Fibroblast of gingiva (primary cell): ENCODE data around the gene MATN1.

ENCODE experiments used
- DNase-seq: peaks from one replicate; pipeline ENCODE4 v3.0.0-alpha.2; 2011; ENCODE audit warnings: low read depth

MATN1 gene

DNA sequence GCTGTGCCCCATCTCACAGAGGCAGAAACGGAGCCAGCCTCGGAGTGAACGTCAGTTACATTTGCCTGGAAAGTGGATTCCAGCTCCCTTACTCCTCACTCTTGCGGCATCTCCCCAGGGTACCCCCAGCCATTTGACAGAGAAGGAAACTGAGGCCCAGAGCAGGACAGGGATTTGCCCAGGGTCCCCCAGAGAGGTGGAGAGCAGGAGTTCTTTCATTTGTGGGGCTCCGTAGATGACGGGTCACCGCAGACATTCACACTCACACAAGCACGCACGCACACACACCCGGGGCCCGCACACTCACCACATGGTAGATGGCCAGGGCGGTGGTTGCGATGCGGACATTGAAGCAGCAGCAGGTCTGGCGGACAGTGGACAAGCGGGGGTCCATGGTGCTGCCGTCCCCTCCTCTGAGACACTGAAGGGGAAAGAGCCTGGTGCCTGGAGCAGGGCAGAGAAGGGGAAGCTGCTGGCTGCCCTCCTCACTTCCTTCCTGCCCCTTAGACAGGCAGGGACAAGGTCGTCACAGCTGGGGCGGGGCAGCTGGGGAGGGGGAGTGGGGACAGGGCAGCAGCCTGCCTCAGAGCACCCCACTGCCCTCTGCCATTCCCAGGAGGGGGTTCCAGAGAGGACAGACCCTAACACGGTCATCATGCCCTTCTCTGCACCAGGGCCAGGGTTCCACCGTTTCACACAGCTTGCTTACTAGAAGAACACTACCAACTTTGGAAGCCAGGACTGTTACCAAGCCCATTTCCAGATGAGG is 34.2 kb upstream of the MATN1 start, which contains the start of gene LAPTM5:
Gene LAPTM5 (minus strand): TSS at position 423 of the 769 bp plus-strand sequence. CDS start 29 bp downstream, at position 394.
- DNase-seq, result no peak

GRCh38 chr1:30756545-30757351 is 33.4 kb upstream of the MATN1 start:
- DNase-seq, result peak; percentile 80

GRCh38 chr1:30756206-30756544 is 32.8 kb upstream of the MATN1 start:
- no peak for DNase-seq

DNA sequence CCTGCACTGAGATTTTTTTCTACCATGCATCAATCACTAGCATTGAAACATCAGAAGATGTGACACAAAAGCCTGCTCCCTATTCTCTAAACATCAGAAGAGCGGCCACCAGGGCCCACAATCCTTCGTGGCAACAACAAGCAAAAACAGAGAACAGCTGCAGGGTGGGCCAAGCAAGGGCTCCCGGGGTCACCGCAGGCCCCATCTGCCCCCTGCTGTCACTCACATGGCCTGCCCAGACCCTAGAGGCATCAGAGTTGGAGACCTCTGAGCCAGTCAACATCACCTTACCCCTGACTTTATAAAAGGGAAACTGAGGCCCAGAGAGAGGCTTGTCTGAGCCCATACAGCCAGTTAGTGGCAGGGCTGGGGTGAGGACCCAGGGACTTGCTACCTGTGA is 32.4 kb upstream of the MATN1 start:
- DNase-seq, result no peak

- DNase-seq, result no peak
These were observed 31.9 kb upstream of the MATN1 start for GRCh38 chr1:30755334-30755733.

GRCh38 chr1:30754684-30755171 is 31.3 kb upstream of the MATN1 start:
- no peak for DNase-seq

GRCh38 chr1:30753660-30754123 is 30.3 kb upstream of the MATN1 start:
- no peak for DNase-seq

- DNase-seq, result no peak
These were observed 29.7 kb upstream of the MATN1 start for GRCh38 chr1:30753118-30753517.

GRCh38 chr1:30752651-30752908 is 29.2 kb upstream of the MATN1 start:
- no peak for DNase-seq

GRCh38 chr1:30751830-30752650 is 28.7 kb upstream of the MATN1 start:
- no peak for DNase-seq

DNA sequence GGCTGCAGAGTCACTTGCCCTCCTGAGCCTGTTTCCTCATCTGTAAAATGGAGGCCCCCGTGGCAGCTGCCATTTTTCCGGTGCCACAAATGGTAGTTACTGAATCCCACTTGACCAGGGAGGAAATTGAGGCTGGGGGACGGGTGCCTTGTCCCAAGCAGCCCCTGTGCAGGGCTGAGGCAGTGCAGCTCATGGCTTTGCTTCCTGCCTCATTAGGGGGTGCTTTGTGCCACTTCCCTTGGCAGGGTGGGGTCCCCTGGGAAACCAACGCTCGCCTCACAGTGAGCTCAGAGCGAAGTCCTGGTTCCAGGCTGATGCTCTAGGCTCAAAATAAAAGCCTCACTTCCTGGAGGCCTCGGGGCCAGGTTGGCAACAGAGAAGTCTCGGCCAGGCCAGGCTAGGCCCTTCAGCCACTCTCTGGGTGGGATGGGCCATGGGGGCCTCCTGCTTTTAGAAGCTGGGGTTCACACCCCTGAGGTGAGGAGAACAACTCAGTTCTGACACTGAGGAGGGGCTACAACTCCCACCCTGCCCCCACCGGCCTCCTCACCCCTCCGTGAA is 27.4 kb upstream of the MATN1 start:
- no peak for DNase-seq

GRCh38 chr1:30749691-30750583 is 26.6 kb upstream of the MATN1 start:
- DNase-seq, result no peak

- DNase-seq, result no peak
These were observed 25.5 kb upstream of the MATN1 start for GRCh38 chr1:30748699-30749401.

DNA sequence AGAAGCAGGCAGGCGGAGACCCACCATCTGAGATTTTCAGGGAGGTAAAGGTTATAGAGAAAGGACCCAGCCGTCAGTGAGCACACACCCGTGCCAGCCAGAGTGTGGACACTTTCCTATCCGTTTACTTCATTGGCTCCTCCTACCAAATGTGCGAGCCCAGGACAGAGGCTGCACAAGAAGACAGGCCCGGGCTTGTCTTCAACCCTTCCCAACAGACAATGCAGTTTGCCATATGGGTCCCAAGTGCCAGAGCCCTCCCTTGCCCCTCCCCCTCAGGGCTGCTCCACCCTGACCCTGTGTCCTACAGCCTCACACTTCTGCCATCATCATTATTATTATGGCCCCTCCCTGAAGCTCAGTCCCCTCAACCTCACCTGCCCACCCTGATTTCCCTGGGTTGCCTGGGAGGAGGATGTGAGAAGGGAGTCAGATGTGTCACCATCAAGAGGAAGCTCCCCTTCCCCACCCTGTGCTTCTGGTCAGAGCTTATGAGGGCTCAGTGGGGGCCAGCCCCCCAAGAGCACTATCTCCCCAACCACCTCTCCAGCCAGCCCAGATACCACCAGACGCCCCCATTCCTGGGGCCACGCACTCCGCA is 24.8 kb upstream of the MATN1 start:
- peak; percentile 8 for DNase-seq

- no peak for DNase-seq
These were observed 23.9 kb upstream of the MATN1 start for GRCh38 chr1:30747033-30748008.

DNA sequence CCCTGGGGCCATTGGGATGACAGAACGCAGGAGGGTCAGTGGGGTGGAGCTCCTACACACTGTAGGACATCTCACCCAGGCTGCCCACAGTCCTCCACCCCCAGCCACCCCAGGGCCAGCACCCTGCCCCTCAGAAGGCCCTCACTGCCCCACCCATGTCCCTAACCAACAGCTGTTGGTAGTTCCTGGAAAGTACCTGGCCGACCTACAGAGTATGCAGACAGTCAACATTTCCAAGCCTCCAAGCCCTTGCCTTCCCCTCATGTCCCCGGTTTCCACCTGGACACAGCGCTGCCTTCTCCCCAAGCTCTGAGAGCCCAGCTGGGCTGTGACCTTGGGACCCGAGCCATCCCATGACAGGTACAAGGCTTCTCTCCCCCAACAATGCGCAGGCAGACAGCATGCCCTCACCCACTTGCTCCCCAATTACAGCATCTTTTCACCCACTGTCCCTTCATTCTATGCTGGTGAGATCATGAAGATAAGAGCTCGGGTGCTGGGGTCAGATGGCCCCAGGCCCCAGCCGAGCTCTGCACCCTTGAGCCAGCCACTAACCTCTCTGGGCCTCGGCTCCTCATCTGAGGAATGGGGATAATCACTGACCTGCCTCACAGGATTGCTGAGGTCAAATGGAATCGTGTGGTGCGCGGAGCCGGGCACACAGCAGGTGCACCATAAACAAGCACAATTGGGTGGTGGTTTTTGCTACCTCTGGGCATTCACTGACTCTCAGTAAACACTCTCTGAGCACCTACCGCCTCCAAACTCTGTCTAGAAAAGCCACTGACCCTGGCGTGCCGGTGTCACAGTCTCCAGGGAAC is 23.0 kb upstream of the MATN1 start:
- DNase-seq, result no peak

DNA sequence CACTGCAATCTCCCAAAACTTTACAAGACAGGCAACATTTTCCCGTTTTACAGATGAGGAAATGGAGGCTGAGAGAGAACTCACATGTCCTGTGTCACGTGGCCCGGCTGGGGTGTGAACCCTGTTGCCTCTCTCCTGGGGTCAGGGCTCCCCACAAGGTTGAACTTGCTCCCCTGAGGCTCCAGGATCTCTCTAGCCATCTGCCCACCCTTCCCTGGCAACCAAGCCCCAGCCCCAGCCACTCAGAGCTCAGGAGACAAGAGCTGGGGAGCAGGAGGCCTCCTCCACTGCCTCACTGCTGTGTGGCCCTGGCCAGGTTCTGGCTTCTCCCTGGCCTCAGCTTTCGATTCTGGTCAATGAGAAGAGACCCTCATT is 22.4 kb upstream of the MATN1 start:
- DNase-seq, result no peak
